Measurements from ENCODE around the gene ZNF789.

ZNF789 gene

DNA sequence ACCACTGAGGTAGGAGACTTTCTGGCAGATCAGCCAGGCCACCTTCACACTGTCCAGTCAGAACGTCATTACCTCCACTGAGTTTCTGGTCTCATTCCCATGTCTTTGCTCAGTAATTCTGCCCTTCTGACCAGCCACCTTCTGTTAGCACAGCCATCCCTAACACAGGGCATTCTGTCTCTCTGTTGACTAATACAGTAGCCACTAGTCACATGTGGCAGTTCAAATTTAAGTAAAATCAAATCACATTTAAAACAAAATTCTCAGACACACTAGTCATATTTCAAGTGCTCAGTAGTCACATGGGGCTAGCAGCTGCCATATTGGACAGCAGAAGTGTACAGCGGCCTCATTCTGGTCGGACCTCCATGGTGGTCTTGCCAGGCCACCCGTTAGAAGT lies 26.6 kb upstream of the ZNF789 start:
- Histone ChIP-seq H3K4me2 (ENCODE audit: low read length) (no peak overlapping the region), H3K9me3 (ENCODE audit: control insufficient read depth, low read length) (no peaks in the 10 kb centered on the region), H3K27ac (no peak overlapping the region), H2AFZ (no peak overlapping the region), H3K79me2 (peaks cover 40% of the 10 kb centered on the region), H3K4me1 (no peaks in the 10 kb centered on the region), H3K36me3 (ENCODE audit: control insufficient read depth, insufficient read depth, low read length) (no peaks in the 10 kb centered on the region), H3K27me3 (ENCODE audit: control insufficient read depth, insufficient read depth, low read length) (no peaks in the 10 kb centered on the region), H3K4me3 (ENCODE audit: low read depth, low read length) (no peak overlapping the region), H3K9ac (no peak overlapping the region)
- TF ChIP-seq, protein P1, sequence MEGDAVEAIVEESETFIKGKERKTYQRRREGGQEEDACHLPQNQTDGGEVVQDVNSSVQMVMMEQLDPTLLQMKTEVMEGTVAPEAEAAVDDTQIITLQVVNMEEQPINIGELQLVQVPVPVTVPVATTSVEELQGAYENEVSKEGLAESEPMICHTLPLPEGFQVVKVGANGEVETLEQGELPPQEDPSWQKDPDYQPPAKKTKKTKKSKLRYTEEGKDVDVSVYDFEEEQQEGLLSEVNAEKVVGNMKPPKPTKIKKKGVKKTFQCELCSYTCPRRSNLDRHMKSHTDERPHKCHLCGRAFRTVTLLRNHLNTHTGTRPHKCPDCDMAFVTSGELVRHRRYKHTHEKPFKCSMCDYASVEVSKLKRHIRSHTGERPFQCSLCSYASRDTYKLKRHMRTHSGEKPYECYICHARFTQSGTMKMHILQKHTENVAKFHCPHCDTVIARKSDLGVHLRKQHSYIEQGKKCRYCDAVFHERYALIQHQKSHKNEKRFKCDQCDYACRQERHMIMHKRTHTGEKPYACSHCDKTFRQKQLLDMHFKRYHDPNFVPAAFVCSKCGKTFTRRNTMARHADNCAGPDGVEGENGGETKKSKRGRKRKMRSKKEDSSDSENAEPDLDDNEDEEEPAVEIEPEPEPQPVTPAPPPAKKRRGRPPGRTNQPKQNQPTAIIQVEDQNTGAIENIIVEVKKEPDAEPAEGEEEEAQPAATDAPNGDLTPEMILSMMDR (IDR thresholded peaks at IDR 0.05), result no peak

DNA sequence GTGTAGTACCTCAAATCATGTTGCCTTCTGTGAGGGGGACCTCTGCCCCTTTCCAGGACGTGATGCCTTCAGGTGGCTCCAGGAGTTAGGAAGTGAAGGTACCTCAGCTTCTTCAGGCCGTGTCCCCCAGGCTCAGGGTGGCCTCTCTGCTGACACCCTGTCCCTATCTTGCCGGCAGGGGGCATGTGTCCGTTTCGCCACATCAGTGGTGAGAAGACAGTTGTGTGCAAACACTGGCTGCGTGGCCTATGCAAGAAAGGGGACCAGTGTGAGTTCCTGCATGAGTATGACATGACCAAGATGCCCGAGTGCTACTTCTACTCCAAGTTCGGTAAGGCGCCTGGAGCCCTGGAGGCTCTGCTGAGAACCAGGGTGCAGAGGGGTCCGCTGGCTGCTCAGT lies 24.7 kb upstream of the ZNF789 start:
- Histone ChIP-seq H3K4me2 (ENCODE audit: low read length) (no peak overlapping the region), H3K27ac (no peak overlapping the region), H3K79me2 (peaks cover 41% of the 10 kb centered on the region), H3K4me1 (no peaks in the 10 kb centered on the region), H3K9ac (no peak overlapping the region), H2AFZ (no peak overlapping the region), H3K36me3 (ENCODE audit: control insufficient read depth, insufficient read depth, low read length) (no peaks in the 10 kb centered on the region), H3K27me3 (ENCODE audit: control insufficient read depth, insufficient read depth, low read length) (no peaks in the 10 kb centered on the region), H3K4me3 (ENCODE audit: low read depth, low read length) (no peak overlapping the region), H3K9me3 (ENCODE audit: control insufficient read depth, low read length) (no peaks in the 10 kb centered on the region)
- TF ChIP-seq, protein P1 (IDR thresholded peaks at IDR 0.05), result no peak

DNA sequence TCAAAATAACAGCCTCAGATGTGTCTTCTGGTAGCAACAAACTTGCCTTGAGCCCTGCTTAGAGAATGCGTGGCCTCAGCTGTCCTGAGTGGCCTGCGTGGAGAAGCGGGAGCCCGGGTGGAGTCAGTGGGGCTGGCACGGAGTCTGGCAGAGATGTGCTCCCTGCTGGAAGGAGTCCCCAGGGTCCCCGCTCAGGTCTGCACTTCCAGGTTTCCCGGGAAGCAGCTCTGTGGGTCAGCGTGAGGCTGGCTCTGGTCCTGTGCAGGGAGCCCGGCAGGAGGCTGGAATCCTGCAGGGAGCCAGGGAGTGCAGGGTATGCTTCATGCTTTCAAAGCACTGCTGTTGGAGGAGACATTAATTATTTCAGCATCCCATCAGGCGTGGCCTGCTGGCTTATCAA lies 23.8 kb upstream of the ZNF789 start:
- no peaks in the 10 kb centered on the region for H3K4me1 ChIP-seq
- H3K36me3 ChIP-seq (ENCODE audit: control insufficient read depth, insufficient read depth, low read length), result no peaks in the 10 kb centered on the region
- H2AFZ ChIP-seq, result no peak overlapping the region
- no peak overlapping the region for H3K4me2 ChIP-seq (ENCODE audit: low read length)
- peaks cover 33% of the 10 kb centered on the region for H3K79me2 ChIP-seq
- H3K27me3 ChIP-seq (ENCODE audit: control insufficient read depth, insufficient read depth, low read length), result no peaks in the 10 kb centered on the region
- no peak overlapping the region for H3K9ac ChIP-seq
- no peak overlapping the region for H3K4me3 ChIP-seq (ENCODE audit: low read depth, low read length)
- no peak overlapping the region for H3K27ac ChIP-seq
- TF ChIP-seq, protein P1 (IDR thresholded peaks at IDR 0.05), result no peak
- no peaks in the 10 kb centered on the region for H3K9me3 ChIP-seq (ENCODE audit: control insufficient read depth, low read length)

DNA sequence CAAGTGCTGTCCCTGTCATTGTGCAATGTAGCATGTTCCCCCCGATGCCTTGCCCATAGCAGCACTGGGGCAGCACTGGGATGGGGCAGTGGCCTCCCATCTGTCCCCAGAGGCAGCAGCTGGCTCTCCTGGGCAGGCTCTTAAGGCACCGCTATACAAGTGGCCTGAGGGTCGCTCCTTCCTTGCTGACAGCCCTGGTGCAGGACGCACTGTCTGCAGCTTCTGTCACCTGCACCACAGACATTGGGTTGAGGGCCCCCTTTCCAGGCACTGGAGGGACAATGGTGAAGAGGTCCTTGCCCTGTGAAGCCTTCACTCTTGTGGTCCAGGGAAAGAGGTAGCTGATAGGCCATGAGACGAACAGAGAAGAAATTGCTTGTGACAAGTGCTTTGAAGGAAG lies 23.4 kb upstream of the ZNF789 start:
- Histone ChIP-seq H3K4me2 (ENCODE audit: low read length) (no peak overlapping the region), H3K79me2 (peaks cover 29% of the 10 kb centered on the region), H3K4me1 (no peaks in the 10 kb centered on the region), H2AFZ (no peak overlapping the region), H3K36me3 (ENCODE audit: control insufficient read depth, insufficient read depth, low read length) (no peaks in the 10 kb centered on the region), H3K27ac (no peak overlapping the region), H3K9me3 (ENCODE audit: control insufficient read depth, low read length) (no peaks in the 10 kb centered on the region), H3K9ac (no peak overlapping the region), H3K27me3 (ENCODE audit: control insufficient read depth, insufficient read depth, low read length) (no peaks in the 10 kb centered on the region), H3K4me3 (ENCODE audit: low read depth, low read length) (no peak overlapping the region)
- TF ChIP-seq, protein P1 (IDR thresholded peaks at IDR 0.05), result no peak

DNA sequence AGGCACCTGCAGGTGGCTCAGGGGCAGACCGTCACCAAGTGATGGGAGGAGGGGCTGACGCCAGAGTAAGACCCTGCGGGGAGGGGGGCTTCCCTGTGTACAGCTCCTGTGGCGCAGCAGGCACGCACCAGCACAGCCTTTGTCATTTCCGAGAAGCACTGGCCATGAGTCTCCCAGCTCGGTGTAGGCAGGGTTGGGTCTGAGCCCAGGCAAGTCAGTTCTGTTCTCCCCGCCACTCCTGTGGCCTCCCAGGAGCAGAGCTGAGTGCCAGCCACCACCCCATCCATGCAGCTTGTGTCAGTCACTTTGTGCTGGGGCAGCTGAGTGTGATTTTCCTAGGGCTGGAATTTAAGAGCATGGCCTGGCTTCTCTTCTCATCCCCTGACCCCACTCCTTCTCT lies 20.8 kb upstream of the ZNF789 start:
- Histone ChIP-seq H3K4me2 (ENCODE audit: low read length) (no peak overlapping the region), H3K79me2 (peaks cover 19% of the 10 kb centered on the region), H3K27ac (no peak overlapping the region), H3K4me3 (ENCODE audit: low read depth, low read length) (no peak overlapping the region), H3K36me3 (ENCODE audit: control insufficient read depth, insufficient read depth, low read length) (no peaks in the 10 kb centered on the region), H3K9me3 (ENCODE audit: control insufficient read depth, low read length) (no peaks in the 10 kb centered on the region), H2AFZ (no peak overlapping the region), H3K9ac (no peak overlapping the region), H3K4me1 (no peaks in the 10 kb centered on the region), H3K27me3 (ENCODE audit: control insufficient read depth, insufficient read depth, low read length) (no peaks in the 10 kb centered on the region)
- TF ChIP-seq, protein P1 (IDR thresholded peaks at IDR 0.05), result no peak

Measured in parathyroid adenoma (tissue), 2 donors.